Smooth muscle cell (in vitro differentiated cells): ENCODE measurements around the gene LRCH3. TPM values are rescaled to one million over a fixed set of nuclear protein-coding genes. Genes with fewer than 3 reads are reported as not detected.

Source experiments
- DNase-seq: peaks from one replicate; lab custom pipeline; 2025; ENCODE audit not compliant: unreplicated experiment; lab: John Stamatoyannopoulos, UW
- H2AFZ ChIP-seq: fragments of 200-600 bp; sonication (generic); 2 replicates; pipeline ENCODE4 v1.6.0; 2016; ENCODE audit warnings: antibody characterized with exemption, low read depth, mild to moderate bottlenecking
- H3F3A ChIP-seq: fragments of 200-600 bp; sonication (generic); 2 replicates; pipeline ENCODE4 v1.6.0; 2017; ENCODE audit warnings: antibody characterized with exemption, low read depth
- H3K27ac ChIP-seq: fragments of 200-600 bp; sonication (generic); 2 replicates; pipeline ENCODE4 v1.5.1; 2016; ENCODE audit warnings: low read depth, mild to moderate bottlenecking
- H3K27me3 ChIP-seq: fragments of 200-600 bp; sonication (generic); 2 replicates; pipeline ENCODE4 v1.6.1; 2016; ENCODE audit warnings: low read depth, mild to moderate bottlenecking
- H3K36me3 ChIP-seq: fragments of 200-600 bp; sonication (generic); 2 replicates; pipeline ENCODE4 v1.5.1; 2016; ENCODE audit warnings: low read depth
- H3K4me1 ChIP-seq: fragments of 200-600 bp; sonication (generic); 2 replicates; pipeline ENCODE4 v1.5.1; 2016; ENCODE audit warnings: low read depth
- H3K4me2 ChIP-seq: fragments of 200-600 bp; sonication (generic); 2 replicates; pipeline ENCODE4 v1.6.0; 2016; ENCODE audit warnings: mild to moderate bottlenecking
- H3K4me3 ChIP-seq: fragments of 200-600 bp; sonication (generic); 2 replicates; pipeline ENCODE4 v1.5.1; 2016; ENCODE audit warnings: mild to moderate bottlenecking
- H3K79me2 ChIP-seq: fragments of 200-600 bp; sonication (generic); 2 replicates; pipeline ENCODE4 v1.6.0; 2016; ENCODE audit warnings: low read depth, mild to moderate bottlenecking
- H3K9ac ChIP-seq: fragments of 200-600 bp; sonication (generic); 2 replicates; pipeline ENCODE4 v1.6.0; 2016; ENCODE audit warnings: low read depth
- H3K9me3 ChIP-seq: fragments of 200-600 bp; sonication (generic); replicated peaks from 2 replicates; pipeline ENCODE4 v1.5.1; 2016; ENCODE audit warnings: low read depth
- H4K20me1 ChIP-seq: fragments of 200-600 bp; sonication (generic); 2 replicates; pipeline ENCODE4 v1.6.0; 2016; ENCODE audit warnings: low read depth
- CTCF ChIP-seq: fragments of 200-600 bp; sonication (generic); IDR thresholded peaks from 2 replicates; pipeline ENCODE4 v1.5.1; 2017; ENCODE audit warnings: borderline replicate concordance, mild to moderate bottlenecking, antibody characterized with exemption; ENCODE audit not compliant: insufficient read depth, poor library complexity, severe bottlenecking
- WGBS: methylation state at CpG from one replicate; pipeline ENCODE4 v1.1.7; 2016; ENCODE audit warnings: low lambda C conversion rate; 5-methylcytosine and 5-hydroxymethylcytosine counted together
- polyA plus RNA-seq: library from polyadenylated mRNA; unstranded; fragments of >200 nt; fragmentation: Nextera tagmentation; extraction: Ambion mirVana; gene quantifications from 2 replicates; pipeline ENCODE4 v1.2.1, GENCODE V29; 2016
- total RNA-seq: library from RNA; depleted of rRNA; stranded (reverse); fragments of >200 nt; gene quantifications from 2 replicates; pipeline ENCODE4 v1.2.3, GENCODE V29; 2014

Gene LRCH3
- total and polyA plus RNA-seq, 2 experiments from 2014 or later, result 15.6 to 31.7 TPM

- Histone ChIP-seq H3K27ac (peak overlapping the region; percentile 89), H3K4me2 (no peak overlapping the region), H2AFZ (no peak overlapping the region), H3F3A (peaks cover 5% of the 10 kb centered on the region), H3K27me3 (no peaks in the 10 kb centered on the region), H3K9me3 (no peaks in the 10 kb centered on the region), H3K9ac (peak overlapping the region; percentile 64), H3K4me3 (no peak overlapping the region), H3K36me3 (no peaks in the 10 kb centered on the region), H3K4me1 (peaks cover 15% of the 10 kb centered on the region), H3K79me2 (no peaks in the 10 kb centered on the region), H4K20me1 (no peaks in the 10 kb centered on the region)
- no peak for TF ChIP-seq CTCF
- no peak for DNase-seq
- 94% methylated on average over 1 of the region's 1 CpG for WGBS
These were observed 97.5 kb downstream of the LRCH3 start for GRCh38 chr3:197888511-197888910.

GRCh38 chr3:197889204-197889930 lies 98.3 kb downstream of the LRCH3 start:
- Histone ChIP-seq H4K20me1 (no peaks in the 10 kb centered on the region), H3K9me3 (no peaks in the 10 kb centered on the region), H3K79me2 (no peaks in the 10 kb centered on the region), H3K4me2 (peak overlapping the region; percentile 54), H3K27me3 (no peaks in the 10 kb centered on the region), H2AFZ (no peak overlapping the region), H3K36me3 (no peaks in the 10 kb centered on the region), H3K9ac (peak overlapping the region; percentile 64), H3K27ac (peak overlapping the region; percentile 89), H3F3A (peaks cover 5% of the 10 kb centered on the region), H3K4me3 (no peak overlapping the region), H3K4me1 (peaks cover 15% of the 10 kb centered on the region)
- 65% methylated on average over 9 of the region's 9 CpGs for WGBS
- TF ChIP-seq CTCF, result no peak
- no peak for DNase-seq

- WGBS, result 97% methylated on average over 4 of the region's 4 CpGs
- Histone ChIP-seq H3K9ac (no peak overlapping the region), H3K9me3 (no peaks in the 10 kb centered on the region), H2AFZ (no peak overlapping the region), H3K4me3 (no peak overlapping the region), H3K27me3 (no peaks in the 10 kb centered on the region), H3F3A (peaks cover 5% of the 10 kb centered on the region), H4K20me1 (no peaks in the 10 kb centered on the region), H3K4me1 (peaks cover 15% of the 10 kb centered on the region), H3K27ac (peak overlapping the region; percentile 89), H3K79me2 (no peaks in the 10 kb centered on the region), H3K4me2 (no peak overlapping the region), H3K36me3 (no peaks in the 10 kb centered on the region)
- no peak for TF ChIP-seq CTCF
- DNase-seq, result no peak
These were observed 99.6 kb downstream of the LRCH3 start for GRCh38 chr3:197890693-197891092.

DNA sequence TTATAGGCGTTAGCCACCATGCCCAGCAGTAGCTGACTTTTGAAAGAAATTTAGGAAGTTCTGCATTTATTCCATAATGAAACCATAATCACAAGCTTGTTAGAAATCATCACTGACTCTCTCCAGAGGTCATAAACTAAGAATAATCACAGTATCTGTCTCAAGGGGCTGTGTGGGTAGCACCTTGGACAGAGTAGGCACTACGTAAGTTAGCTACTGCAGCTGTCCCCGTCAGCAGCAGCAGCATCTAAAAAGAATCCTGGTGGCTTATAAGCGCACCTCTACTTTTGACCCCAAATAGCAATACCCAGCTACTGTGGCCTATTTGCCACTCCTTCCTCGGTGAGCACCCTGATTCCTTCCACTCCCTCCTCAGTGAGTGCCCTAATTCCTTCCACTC lies 101.1 kb downstream of the LRCH3 start:
- Histone ChIP-seq H4K20me1 (no peaks in the 10 kb centered on the region), H3K4me3 (no peak overlapping the region), H3K9me3 (no peaks in the 10 kb centered on the region), H3K27me3 (no peaks in the 10 kb centered on the region), H3K27ac (no peak overlapping the region), H3K36me3 (no peaks in the 10 kb centered on the region), H3K79me2 (no peaks in the 10 kb centered on the region), H2AFZ (no peak overlapping the region), H3F3A (peaks cover 5% of the 10 kb centered on the region), H3K4me1 (peaks cover 15% of the 10 kb centered on the region), H3K9ac (no peak overlapping the region), H3K4me2 (no peak overlapping the region)
- no peak for DNase-seq
- TF ChIP-seq CTCF, result no peak
- WGBS, result 93% methylated on average over 5 of the region's 5 CpGs
